H9 (cell line): ENCODE data around the gene DCC. TPM values are rescaled to one million over a fixed set of nuclear protein-coding genes. Genes with fewer than 3 reads are reported as not detected.

ENCODE experiments used
- DNase-seq: peaks from one replicate; pipeline ENCODE4 v3.0.0-alpha.2; 2017
- H2AFZ ChIP-seq: one replicate; pipeline ENCODE4 v1.6.1; 2013; ENCODE audit warnings: mild to moderate bottlenecking, low read length, control low read depth, moderate library complexity
- H2AK5ac ChIP-seq: 2 replicates; pipeline ENCODE4 v1.6.1; 2013; ENCODE audit warnings: low read length, control low read depth, mixed read lengths; ENCODE audit not compliant: insufficient read length
- H2BK120ac ChIP-seq: one replicate; pipeline ENCODE4 v1.6.1; 2013; ENCODE audit warnings: low read depth, mild to moderate bottlenecking, low read length, control low read depth, inconsistent platforms; ENCODE audit not compliant: poor library complexity, severe bottlenecking
- H2BK12ac ChIP-seq: 2 replicates; pipeline ENCODE4 v1.6.1; 2013; ENCODE audit warnings: low read length, control low read depth, mixed read lengths, low read depth; ENCODE audit not compliant: insufficient read length
- H2BK15ac ChIP-seq: 2 replicates; pipeline ENCODE4 v1.6.1; 2013; ENCODE audit warnings: low read depth, low read length, control low read depth
- H2BK20ac ChIP-seq: one replicate; pipeline ENCODE4 v1.6.1; 2013; ENCODE audit warnings: low read depth, mild to moderate bottlenecking, low read length, control low read depth, inconsistent platforms; ENCODE audit not compliant: poor library complexity, severe bottlenecking
- H2BK5ac ChIP-seq: 2 replicates; pipeline ENCODE4 v1.6.1; 2013; ENCODE audit warnings: low read length, control low read depth, mixed read lengths; ENCODE audit not compliant: insufficient read length
- H3K14ac ChIP-seq: 2 replicates; pipeline ENCODE4 v1.6.1; 2013; ENCODE audit warnings: low read length, control low read depth; ENCODE audit not compliant: insufficient read depth
- H3K18ac ChIP-seq: 2 replicates; pipeline ENCODE4 v1.6.1; 2013; ENCODE audit warnings: low read depth, mild to moderate bottlenecking, mixed read lengths, low read length, control low read depth; ENCODE audit not compliant: insufficient read length
- H3K23ac ChIP-seq: 2 replicates; pipeline ENCODE4 v1.6.1; 2013; ENCODE audit warnings: low read length, control low read depth, mixed read lengths, low read depth; ENCODE audit not compliant: insufficient read length
- H3K23me2 ChIP-seq: 2 replicates; pipeline ENCODE4 v1.6.1; 2013; ENCODE audit warnings: low read depth, mild to moderate bottlenecking, mixed read lengths, low read length, control low read depth; ENCODE audit not compliant: insufficient read length, poor library complexity, severe bottlenecking
- H3K27ac ChIP-seq: 2 replicates; pipeline ENCODE4 v1.5.1; 2013; ENCODE audit warnings: low read length, control low read depth, mixed read lengths, low read depth; ENCODE audit not compliant: insufficient read length
- H3K27me3 ChIP-seq: 2 replicates; pipeline ENCODE4 v1.6.1; 2013; ENCODE audit warnings: low read length, control low read depth, inconsistent platforms; ENCODE audit not compliant: insufficient read depth
- H3K4ac ChIP-seq: 2 replicates; pipeline ENCODE4 v1.6.1; 2013; ENCODE audit warnings: low read depth, mild to moderate bottlenecking, control low read depth, inconsistent platforms, low read length, moderate library complexity
- H3K4me1 ChIP-seq: 2 replicates; pipeline ENCODE4 v1.6.1; 2013; ENCODE audit warnings: low read length, control low read depth, inconsistent platforms; ENCODE audit not compliant: insufficient read depth
- H3K4me2 ChIP-seq: 2 replicates; pipeline ENCODE4 v1.6.1; 2013; ENCODE audit warnings: low read length, control low read depth, mixed read lengths; ENCODE audit not compliant: insufficient read length, insufficient read depth
- H3K56ac ChIP-seq: 2 replicates; pipeline ENCODE4 v1.6.1; 2013; ENCODE audit warnings: low read depth, mild to moderate bottlenecking, mixed read lengths, low read length, control low read depth; ENCODE audit not compliant: insufficient read length
- H3K79me1 ChIP-seq: 2 replicates; pipeline ENCODE4 v1.6.1; 2013; ENCODE audit warnings: low read depth, mild to moderate bottlenecking, moderate library complexity, low read length, control low read depth, inconsistent platforms; ENCODE audit not compliant: insufficient read depth, poor library complexity, severe bottlenecking
- H3K79me2 ChIP-seq: 2 replicates; pipeline ENCODE4 v1.6.1; 2013; ENCODE audit warnings: low read length, control low read depth, inconsistent platforms; ENCODE audit not compliant: insufficient read depth
- H3K9ac ChIP-seq: 2 replicates; pipeline ENCODE4 v1.6.1; 2013; ENCODE audit warnings: low read length, control low read depth, mixed read lengths; ENCODE audit not compliant: insufficient read length; ENCODE audit errors: extremely low read depth
- H3K9me3 ChIP-seq: one replicate; pipeline ENCODE4 v1.6.1; 2013; ENCODE audit warnings: low read depth, low read length, inconsistent platforms; ENCODE audit not compliant: control insufficient read depth
- H3T11ph ChIP-seq: one replicate; pipeline ENCODE4 v1.6.1; 2013; ENCODE audit warnings: mild to moderate bottlenecking, low read length, control low read depth, inconsistent platforms
- H4K20me1 ChIP-seq: one replicate; pipeline ENCODE4 v1.6.1; 2013; ENCODE audit not compliant: control insufficient read depth, insufficient read length, insufficient read depth
- H4K5ac ChIP-seq: 2 replicates; pipeline ENCODE4 v1.6.1; 2013; ENCODE audit warnings: low read depth, mild to moderate bottlenecking, mixed read lengths, low read length, control low read depth; ENCODE audit not compliant: insufficient read length
- H4K8ac ChIP-seq: replicated peaks from 2 replicates; pipeline ENCODE4 v1.6.1; 2013; ENCODE audit warnings: low read length, control low read depth, mixed read lengths, low read depth; ENCODE audit not compliant: insufficient read length
- H4K91ac ChIP-seq: 2 replicates; pipeline ENCODE4 v1.6.1; 2013; ENCODE audit warnings: low read depth, mild to moderate bottlenecking, moderate library complexity, mixed read lengths, low read length, control low read depth; ENCODE audit not compliant: insufficient read length
- H3K27ac Mint-ChIP-seq, 3 experiments: 2 replicates in 2 of 3; 3 replicates in 1 of 3; pipeline ENCODE4 v1.8.0; 2020 to 2021; ENCODE audit warnings: mixed read lengths in 3 of 3, mild to moderate bottlenecking in 1 of 3, moderate library complexity in 1 of 3
- H3K27me3 Mint-ChIP-seq: 2 replicates; pipeline ENCODE4 v1.8.0; 2021; ENCODE audit warnings: low read depth, mild to moderate bottlenecking, moderate library complexity, mixed read lengths
- H3K36me3 Mint-ChIP-seq, 3 experiments: 2 replicates in 2 of 3; 3 replicates in 1 of 3; pipeline ENCODE4 v1.8.0; 2020 to 2021; ENCODE audit warnings: low read depth in 3 of 3, mixed read lengths in 3 of 3; ENCODE audit not compliant: insufficient read depth in 1 of 3
- H3K4me1 Mint-ChIP-seq, 2 experiments: 2 replicates each; pipeline ENCODE4 v1.8.0; 2020; ENCODE audit warnings: mixed read lengths in 2 of 2
- H3K4me3 Mint-ChIP-seq, 2 experiments: 2 replicates in 1 of 2; 3 replicates in 1 of 2; pipeline ENCODE4 v1.8.0; 2020 to 2021; ENCODE audit warnings: mild to moderate bottlenecking in 2 of 2, mixed read lengths in 2 of 2, moderate library complexity in 1 of 2
- H3K9me3 Mint-ChIP-seq, 2 experiments: 2 replicates in 1 of 2; 3 replicates in 1 of 2; pipeline ENCODE4 v1.8.0; 2020; ENCODE audit warnings: mild to moderate bottlenecking in 2 of 2, mixed read lengths in 2 of 2, moderate library complexity in 1 of 2
- CTCF ChIP-seq: fragments of 200-600 bp; sonication (generic); conservative IDR thresholded peaks from 3 replicates; pipeline ENCODE4 v1.8.0; 2021; ENCODE audit warnings: antibody characterized with exemption, mild to moderate bottlenecking
- WGBS: extraction: QIAGEN DNeasy Blood & Tissue Kit; methylation state at CpG from one replicate; pipeline ENCODE4 v1.1.7; 2013; ENCODE audit warnings: missing lambda C conversion rate, low lambda C conversion rate, mixed read lengths; ENCODE audit not compliant: insufficient read length; ENCODE audit errors: extremely low coverage; 5-methylcytosine and 5-hydroxymethylcytosine counted together
- total RNA-seq: library from RNA; stranded (reverse); gene quantifications from 2 replicates; pipeline ENCODE4 v1.2.1, GENCODE V29; 2021

Gene DCC
- total RNA-seq, 1 experiment from 2014 or later = 0.35 TPM

- Histone ChIP-seq H2BK12ac (no peak overlapping the region), H3K27me3 (no peaks in the 10 kb centered on the region), H2BK5ac (no peak overlapping the region), H2AFZ (no peak overlapping the region), H3K4me2 (no peak overlapping the region), H3K79me2 (no peaks in the 10 kb centered on the region), H3K9ac (no peak overlapping the region), H3K23ac (no peak overlapping the region), H2AK5ac (no peak overlapping the region), H4K91ac (no peak overlapping the region), H3K56ac (no peak overlapping the region), H2BK20ac (no peak overlapping the region), H3T11ph (no peak overlapping the region), H3K27ac (no peak overlapping the region), H3K18ac (no peak overlapping the region), H4K20me1 (no peaks in the 10 kb centered on the region), H3K23me2 (no peaks in the 10 kb centered on the region), H3K9me3 (no peaks in the 10 kb centered on the region), H2BK120ac (no peak overlapping the region), H3K4ac (no peak overlapping the region), H4K8ac (no peak overlapping the region), H3K79me1 (no peaks in the 10 kb centered on the region), H3K14ac (no peak overlapping the region), H2BK15ac (no peak overlapping the region), H4K5ac (no peak overlapping the region), H3K4me1 (no peaks in the 10 kb centered on the region; the same call in 1 of the 2 replicates)
- H3K27me3 Mint-ChIP-seq = peaks cover 2% of the 10 kb centered on the region; the same call in 1 of the 2 replicates
- H3K36me3 Mint-ChIP-seq = no peaks in the 10 kb centered on the region
- no peak for TF ChIP-seq CTCF
- no peak for DNase-seq
- WGBS = no CpG with 5 or more reads among the region's 5 CpGs
- H3K27ac Mint-ChIP-seq = no peak overlapping the region
- no peak overlapping the region for H3K4me3 Mint-ChIP-seq
- H3K4me1 Mint-ChIP-seq = peaks cover 10% of the 10 kb centered on the region in 2 experiments
- H3K9me3 Mint-ChIP-seq = no peaks in the 10 kb centered on the region
Measured at GRCh38 chr18:52624702-52625101, 284.7 kb downstream of the DCC start.
